H9 (cell line): ENCODE data around the gene LRRC27. TPM values are rescaled to one million over a fixed set of nuclear protein-coding genes. Genes with fewer than 3 reads are reported as not detected.
"Not testable (repeated sequence)": the region's sequence is repeated elsewhere in the genome, so short reads cannot be mapped to it uniquely, and the experiment has no call there.

ENCODE experiments used
- DNase-seq: peaks from one replicate; pipeline ENCODE4 v3.0.0-alpha.2; 2017
- H2AFZ ChIP-seq: one replicate; pipeline ENCODE4 v1.6.1; 2013; ENCODE audit warnings: mild to moderate bottlenecking, low read length, control low read depth, moderate library complexity
- H2AK5ac ChIP-seq: 2 replicates; pipeline ENCODE4 v1.6.1; 2013; ENCODE audit warnings: low read length, control low read depth, mixed read lengths; ENCODE audit not compliant: insufficient read length
- H2BK120ac ChIP-seq: one replicate; pipeline ENCODE4 v1.6.1; 2013; ENCODE audit warnings: low read depth, mild to moderate bottlenecking, low read length, control low read depth, inconsistent platforms; ENCODE audit not compliant: poor library complexity, severe bottlenecking
- H2BK12ac ChIP-seq: 2 replicates; pipeline ENCODE4 v1.6.1; 2013; ENCODE audit warnings: low read length, control low read depth, mixed read lengths, low read depth; ENCODE audit not compliant: insufficient read length
- H2BK15ac ChIP-seq: 2 replicates; pipeline ENCODE4 v1.6.1; 2013; ENCODE audit warnings: low read depth, low read length, control low read depth
- H2BK20ac ChIP-seq: one replicate; pipeline ENCODE4 v1.6.1; 2013; ENCODE audit warnings: low read depth, mild to moderate bottlenecking, low read length, control low read depth, inconsistent platforms; ENCODE audit not compliant: poor library complexity, severe bottlenecking
- H2BK5ac ChIP-seq: 2 replicates; pipeline ENCODE4 v1.6.1; 2013; ENCODE audit warnings: low read length, control low read depth, mixed read lengths; ENCODE audit not compliant: insufficient read length
- H3K14ac ChIP-seq: 2 replicates; pipeline ENCODE4 v1.6.1; 2013; ENCODE audit warnings: low read length, control low read depth; ENCODE audit not compliant: insufficient read depth
- H3K18ac ChIP-seq: 2 replicates; pipeline ENCODE4 v1.6.1; 2013; ENCODE audit warnings: low read depth, mild to moderate bottlenecking, mixed read lengths, low read length, control low read depth; ENCODE audit not compliant: insufficient read length
- H3K23ac ChIP-seq: 2 replicates; pipeline ENCODE4 v1.6.1; 2013; ENCODE audit warnings: low read length, control low read depth, mixed read lengths, low read depth; ENCODE audit not compliant: insufficient read length
- H3K23me2 ChIP-seq: 2 replicates; pipeline ENCODE4 v1.6.1; 2013; ENCODE audit warnings: low read depth, mild to moderate bottlenecking, mixed read lengths, low read length, control low read depth; ENCODE audit not compliant: insufficient read length, poor library complexity, severe bottlenecking
- H3K27ac ChIP-seq: 2 replicates; pipeline ENCODE4 v1.5.1; 2013; ENCODE audit warnings: low read length, control low read depth, mixed read lengths, low read depth; ENCODE audit not compliant: insufficient read length
- H3K27me3 ChIP-seq: 2 replicates; pipeline ENCODE4 v1.6.1; 2013; ENCODE audit warnings: low read length, control low read depth, inconsistent platforms; ENCODE audit not compliant: insufficient read depth
- H3K4ac ChIP-seq: 2 replicates; pipeline ENCODE4 v1.6.1; 2013; ENCODE audit warnings: low read depth, mild to moderate bottlenecking, control low read depth, inconsistent platforms, low read length, moderate library complexity
- H3K4me1 ChIP-seq: 2 replicates; pipeline ENCODE4 v1.6.1; 2013; ENCODE audit warnings: low read length, control low read depth, inconsistent platforms; ENCODE audit not compliant: insufficient read depth
- H3K4me2 ChIP-seq: 2 replicates; pipeline ENCODE4 v1.6.1; 2013; ENCODE audit warnings: low read length, control low read depth, mixed read lengths; ENCODE audit not compliant: insufficient read length, insufficient read depth
- H3K56ac ChIP-seq: 2 replicates; pipeline ENCODE4 v1.6.1; 2013; ENCODE audit warnings: low read depth, mild to moderate bottlenecking, mixed read lengths, low read length, control low read depth; ENCODE audit not compliant: insufficient read length
- H3K79me1 ChIP-seq: 2 replicates; pipeline ENCODE4 v1.6.1; 2013; ENCODE audit warnings: low read depth, mild to moderate bottlenecking, moderate library complexity, low read length, control low read depth, inconsistent platforms; ENCODE audit not compliant: insufficient read depth, poor library complexity, severe bottlenecking
- H3K79me2 ChIP-seq: 2 replicates; pipeline ENCODE4 v1.6.1; 2013; ENCODE audit warnings: low read length, control low read depth, inconsistent platforms; ENCODE audit not compliant: insufficient read depth
- H3K9ac ChIP-seq: 2 replicates; pipeline ENCODE4 v1.6.1; 2013; ENCODE audit warnings: low read length, control low read depth, mixed read lengths; ENCODE audit not compliant: insufficient read length; ENCODE audit errors: extremely low read depth
- H3K9me3 ChIP-seq: one replicate; pipeline ENCODE4 v1.6.1; 2013; ENCODE audit warnings: low read depth, low read length, inconsistent platforms; ENCODE audit not compliant: control insufficient read depth
- H3T11ph ChIP-seq: one replicate; pipeline ENCODE4 v1.6.1; 2013; ENCODE audit warnings: mild to moderate bottlenecking, low read length, control low read depth, inconsistent platforms
- H4K20me1 ChIP-seq: one replicate; pipeline ENCODE4 v1.6.1; 2013; ENCODE audit not compliant: control insufficient read depth, insufficient read length, insufficient read depth
- H4K5ac ChIP-seq: 2 replicates; pipeline ENCODE4 v1.6.1; 2013; ENCODE audit warnings: low read depth, mild to moderate bottlenecking, mixed read lengths, low read length, control low read depth; ENCODE audit not compliant: insufficient read length
- H4K8ac ChIP-seq: replicated peaks from 2 replicates; pipeline ENCODE4 v1.6.1; 2013; ENCODE audit warnings: low read length, control low read depth, mixed read lengths, low read depth; ENCODE audit not compliant: insufficient read length
- H4K91ac ChIP-seq: 2 replicates; pipeline ENCODE4 v1.6.1; 2013; ENCODE audit warnings: low read depth, mild to moderate bottlenecking, moderate library complexity, mixed read lengths, low read length, control low read depth; ENCODE audit not compliant: insufficient read length
- H3K27ac Mint-ChIP-seq, 3 experiments: 2 replicates in 2 of 3; 3 replicates in 1 of 3; pipeline ENCODE4 v1.8.0; 2020 to 2021; ENCODE audit warnings: mixed read lengths in 3 of 3, mild to moderate bottlenecking in 1 of 3, moderate library complexity in 1 of 3
- H3K27me3 Mint-ChIP-seq: 2 replicates; pipeline ENCODE4 v1.8.0; 2021; ENCODE audit warnings: low read depth, mild to moderate bottlenecking, moderate library complexity, mixed read lengths
- H3K36me3 Mint-ChIP-seq, 3 experiments: 2 replicates in 2 of 3; 3 replicates in 1 of 3; pipeline ENCODE4 v1.8.0; 2020 to 2021; ENCODE audit warnings: low read depth in 3 of 3, mixed read lengths in 3 of 3; ENCODE audit not compliant: insufficient read depth in 1 of 3
- H3K4me1 Mint-ChIP-seq, 2 experiments: 2 replicates each; pipeline ENCODE4 v1.8.0; 2020; ENCODE audit warnings: mixed read lengths in 2 of 2
- H3K4me3 Mint-ChIP-seq, 2 experiments: 2 replicates in 1 of 2; 3 replicates in 1 of 2; pipeline ENCODE4 v1.8.0; 2020 to 2021; ENCODE audit warnings: mild to moderate bottlenecking in 2 of 2, mixed read lengths in 2 of 2, moderate library complexity in 1 of 2
- H3K9me3 Mint-ChIP-seq, 2 experiments: 2 replicates in 1 of 2; 3 replicates in 1 of 2; pipeline ENCODE4 v1.8.0; 2020; ENCODE audit warnings: mild to moderate bottlenecking in 2 of 2, mixed read lengths in 2 of 2, moderate library complexity in 1 of 2
- WGBS: extraction: QIAGEN DNeasy Blood & Tissue Kit; methylation state at CpG from one replicate; pipeline ENCODE4 v1.1.7; 2013; ENCODE audit warnings: missing lambda C conversion rate, low lambda C conversion rate, mixed read lengths; ENCODE audit not compliant: insufficient read length; ENCODE audit errors: extremely low coverage; 5-methylcytosine and 5-hydroxymethylcytosine counted together
- total RNA-seq: library from RNA; stranded (reverse); gene quantifications from 2 replicates; pipeline ENCODE4 v1.2.1, GENCODE V29; 2021

Gene LRRC27
- total RNA-seq, 1 experiment from 2014 or later: 2.7 TPM

DNA sequence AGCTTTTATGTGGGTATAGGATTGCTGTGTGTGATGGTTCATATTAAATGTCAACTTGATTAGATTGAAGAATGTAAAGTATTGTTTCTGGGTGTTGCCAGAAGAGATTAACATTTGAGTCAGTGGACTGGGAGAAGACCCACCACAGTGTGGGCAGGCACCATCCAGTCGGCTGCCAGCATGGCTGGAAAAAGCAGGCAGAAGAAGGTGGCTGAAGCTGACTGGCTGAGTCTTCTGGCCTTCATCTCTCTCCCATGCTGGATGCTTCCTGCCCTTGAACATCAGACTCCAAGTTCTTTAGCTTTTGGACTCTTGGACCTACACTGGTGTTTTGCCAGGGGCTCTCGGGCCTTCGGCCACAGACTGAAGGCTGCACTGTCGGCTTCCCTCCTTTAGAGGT is 49.0 kb downstream of the LRRC27 start:
- H4K8ac ChIP-seq, H3K4me2 ChIP-seq, H3K56ac ChIP-seq, H3K9me3 Mint-ChIP-seq, H3K79me1 ChIP-seq, H4K91ac ChIP-seq, H3K27me3 ChIP-seq, H3K79me2 ChIP-seq, H3K14ac ChIP-seq, DNase-seq, H3K23ac ChIP-seq, H3K27ac ChIP-seq, H2BK120ac ChIP-seq, H2BK12ac ChIP-seq, H4K5ac ChIP-seq, H3K4me1 Mint-ChIP-seq, H3K27ac Mint-ChIP-seq, H3T11ph ChIP-seq, H2AFZ ChIP-seq, H3K4me1 ChIP-seq, H3K4me3 Mint-ChIP-seq, H3K4ac ChIP-seq, H3K9ac ChIP-seq, H3K18ac ChIP-seq, H3K36me3 Mint-ChIP-seq, H4K20me1 ChIP-seq, H3K9me3 ChIP-seq, H2BK20ac ChIP-seq, H2AK5ac ChIP-seq, H2BK15ac ChIP-seq, H2BK5ac ChIP-seq, H3K23me2 ChIP-seq: not testable (repeated sequence)
- peaks cover 17% of the 10 kb centered on the region for H3K27me3 Mint-ChIP-seq
- no CpG with 5 or more reads among the region's 4 CpGs for WGBS
